K562 (cell line): Measurements from ENCODE around the gene SATB1. TPM values are rescaled to one million over a fixed set of nuclear protein-coding genes. Genes with fewer than 3 reads are reported as not detected.

Source experiments
- ATAC-seq: fragments of 200-7000 bp; cut with Tn5 transposase; 3 replicates; pipeline ENCODE4 v1.9.1; 2020; ENCODE audit warnings: moderate library complexity
- BruUV-seq: library from RNA; stranded (reverse); fragments of 400-500 nt; replicated peaks from 2 replicates; lab custom pipeline; 2021; lab: Mats Ljungman, UMichigan
- CTCF ChIA-PET: fragments of 300-600 bp; formaldehyde crosslinking; extraction: SDS; loops from one replicate; lab custom pipeline; 2021; ENCODE audit warnings: low intra/inter-chr PET ratio; lab: Yijun Ruan, JAX
- POLR2A ChIA-PET: fragments of 300-600, 350-650 bp; sonication (Branson Sonifier 250); formaldehyde crosslinking; extraction: SDS; loops from one replicate; lab custom pipeline; 2021; ENCODE audit warnings: antibody characterized with exemption, inconsistent platforms; lab: Yijun Ruan, JAX
- DNase-seq, 4 experiments: peaks; one replicate each; pipeline versions ENCODE4 v3.0.0 to v3.0.0-alpha.2; 2011 to 2018; ENCODE audit warnings: low spot score in 3 of 4, mixed read lengths in 3 of 4; ENCODE audit errors: extremely low read depth in 1 of 4
- FAIRE-seq: peaks from 2 replicates; lab custom pipeline; 2011; peaks lifted over from hg19 to GRCh38; lab: Jason Lieb, UNC
- H2AFZ ChIP-seq: 2 replicates; pipeline ENCODE4 v1.6.0; 2011; ENCODE audit warnings: low read depth, low read length, control low read depth, inconsistent platforms
- H3K27ac ChIP-seq: fragments of 200-600 bp; 3 replicates; pipeline ENCODE4 v1.8.0; 2011; ENCODE audit warnings: low read depth, mild to moderate bottlenecking, control low read depth, inconsistent platforms, low read length, moderate library complexity, mixed read lengths; ENCODE audit errors: extremely low read depth
- H3K27me3 ChIP-seq, 2 experiments: fragments of 300-600 bp in 1 of 2; 2 replicates in 1 of 2; 3 replicates in 1 of 2; pipeline versions ENCODE4 v1.6.0 to v1.8.0; 2011; ENCODE audit warnings: inconsistent platforms in 2 of 2, low read length in 2 of 2, mild to moderate bottlenecking in 1 of 2, mixed read lengths in 1 of 2, moderate library complexity in 1 of 2; ENCODE audit not compliant: control insufficient read depth in 2 of 2, insufficient read depth in 2 of 2
- H3K36me3 ChIP-seq: fragments of 300-600 bp; 3 replicates; pipeline ENCODE4 v1.8.0; 2011; ENCODE audit warnings: mild to moderate bottlenecking, low read length, inconsistent platforms; ENCODE audit not compliant: control insufficient read depth, insufficient read depth
- H3K4me1 ChIP-seq, 2 experiments: fragments of 200-600 bp in 1 of 2; replicated peaks in 1 of 2; 2 replicates in 1 of 2; 3 replicates in 1 of 2; pipeline versions ENCODE4 v1.5.1 to v1.8.0; 2011; ENCODE audit warnings: inconsistent platforms in 2 of 2, low read length in 2 of 2, mild to moderate bottlenecking in 1 of 2, mixed read lengths in 1 of 2, moderate library complexity in 1 of 2; ENCODE audit not compliant: control insufficient read depth in 2 of 2, insufficient read depth in 2 of 2
- H3K4me2 ChIP-seq: 2 replicates; pipeline ENCODE4 v1.6.1; 2011; ENCODE audit warnings: low read length, control low read depth, inconsistent platforms, mixed read lengths; ENCODE audit not compliant: insufficient read depth
- H3K4me3 ChIP-seq: fragments of 200-600 bp; sonication (generic), shearing (Covaris generic); 2 replicates; pipeline ENCODE4 v1.5.1; 2016; ENCODE audit warnings: control low read depth, inconsistent platforms
- H3K79me2 ChIP-seq: fragments of 200-600 bp; 3 replicates; pipeline ENCODE4 v1.8.0; 2011; ENCODE audit warnings: low read length, inconsistent platforms; ENCODE audit not compliant: control insufficient read depth, insufficient read depth
- H3K9ac ChIP-seq, 2 experiments: 2 replicates each; pipeline versions ENCODE4 v1.6.0 to v1.6.1; 2011; ENCODE audit warnings: low read depth in 2 of 2, low read length in 2 of 2, control low read depth in 1 of 2, inconsistent platforms in 1 of 2, mild to moderate bottlenecking in 1 of 2, mixed read lengths in 1 of 2; ENCODE audit not compliant: insufficient read depth in 1 of 2
- H3K9me1 ChIP-seq: one replicate; pipeline ENCODE4 v1.6.0; 2011; ENCODE audit warnings: inconsistent platforms, mild to moderate bottlenecking, low read length, moderate library complexity; ENCODE audit not compliant: control insufficient read depth, insufficient read depth
- H3K9me3 ChIP-seq: replicated peaks from 2 replicates; pipeline ENCODE4 v1.5.1; 2011; ENCODE audit warnings: low read depth, low read length, inconsistent platforms; ENCODE audit not compliant: control insufficient read depth, insufficient read depth
- H4K20me1 ChIP-seq: replicated peaks from 2 replicates; pipeline ENCODE4 v1.6.1; 2011; ENCODE audit warnings: low read length, inconsistent platforms, mixed read lengths; ENCODE audit not compliant: control insufficient read depth, insufficient read depth
- HDAC3 ChIP-seq: fragments of 450-650 bp; IDR thresholded peaks from 2 replicates; pipeline ENCODE4 v1.6.1; 2018; ENCODE audit warnings: borderline replicate concordance, mild to moderate bottlenecking, moderate library complexity; ENCODE audit not compliant: partially characterized antibody
- HNRNPK ChIP-seq: fragments of 200-400 bp; formaldehyde crosslinking; IDR thresholded peaks from one replicate; pipeline ENCODE4 v1.6.1; 2018; ENCODE audit warnings: mild to moderate bottlenecking, low read depth, low read length; ENCODE audit not compliant: poor library complexity, severe bottlenecking
- ZNF121 ChIP-seq: sonication (generic); formaldehyde crosslinking; conservative IDR thresholded peaks from 2 replicates; pipeline ENCODE4 v1.8.0; 2022; ENCODE audit warnings: missing genetic modification reagents
- ZNF133 ChIP-seq: fragments of 250-450 bp; sonication (Bioruptor Pico); IDR thresholded peaks from 2 replicates; pipeline ENCODE4 v1.4.0; 2020; ENCODE audit warnings: mild to moderate bottlenecking
- ZNF57 ChIP-seq: fragments of 450-650 bp; formaldehyde crosslinking; IDR thresholded peaks from 2 replicates; pipeline ENCODE4 v1.4.0; 2020; ENCODE audit warnings: mild to moderate bottlenecking, moderate library complexity
- WGBS: fragments of 100-300 bp; shearing (Covaris generic); methylation state at CpG from one replicate; pipeline ENCODE4 v1.1.6; 2016; ENCODE audit warnings: low coverage, mixed read lengths; ENCODE audit not compliant: insufficient coverage; ENCODE audit errors: missing lambda C conversion rate; 5-methylcytosine and 5-hydroxymethylcytosine counted together
- in situ Hi-C: fragments of 300-500 bp; cut with MboI; formaldehyde crosslinking; loops from 4 replicates; pipeline ENCODE4 v1.15.0; 2018; ENCODE audit warnings: inconsistent platforms, mixed read lengths
- intact Hi-C: fragments of 100-400 bp; cut with micrococcal nuclease; formaldehyde crosslinking; loops from 2 replicates; pipeline ENCODE4 v1.14.2; 2022
- polyA plus RNA-seq, 8 experiments: library from polyadenylated mRNA; depleted of rRNA in 4 of 8; stranded (reverse) in 5 of 8; unstranded in 3 of 8; fragments of >200 nt; fragmentation: Nextera tagmentation in 2 of 8; fragmentation: Illumina TruSeq in 1 of 8; extraction: Ambion mirVana in 2 of 8; extraction: Trizol in 1 of 8; gene quantifications; 2 replicates each; pipeline versions ENCODE4 v1.2.1 to v1.2.3, GENCODE V29; 2011 to 2014; ENCODE audit warnings: inconsistent platforms in 1 of 8, missing spikeins in 1 of 8
- total RNA-seq, 7 experiments: library from RNA; depleted of rRNA in 6 of 7; stranded (reverse); fragments of >200 nt in 6 of 7; fragmentation: Illumina TruSeq in 2 of 7; extraction: Trizol in 2 of 7; gene quantifications; 2 replicates each; pipeline versions ENCODE4 v1.2.1 to v1.2.3, GENCODE V29; 2011 to 2021; ENCODE audit warnings: low replicate concordance in 1 of 7
- TF ChIP-seq, protein P1 (sequence below): fragments of 200-800 bp; sonication (Bioruptor generic); IDR thresholded peaks from 2 replicates; pipeline ENCODE4 v1.6.1; 2017; ENCODE audit warnings: missing genetic modification characterization, missing compliant biosample characterization
- TF ChIP-seq, protein P2 (sequence below), 3 experiments: IDR thresholded peaks in 2 of 3; conservative IDR thresholded peaks in 1 of 3; 2 replicates each; pipeline ENCODE4 v1.5.1; 2011 to 2012; ENCODE audit warnings: low read length in 3 of 3, mild to moderate bottlenecking in 3 of 3, control low read depth in 2 of 3, improper control_type of control experiment in 1 of 3, inconsistent platforms in 1 of 3, low read depth in 1 of 3, mixed read lengths in 1 of 3, moderate library complexity in 1 of 3; ENCODE audit not compliant: insufficient read depth in 2 of 3
- TF ChIP-seq, protein P3 (sequence below), 2 experiments: fragments of 450-650 bp; IDR thresholded peaks; 2 replicates each; pipeline ENCODE4 v1.6.1; 2016; ENCODE audit warnings: mild to moderate bottlenecking in 2 of 2, borderline replicate concordance in 1 of 2, low read depth in 1 of 2, moderate library complexity in 1 of 2

SATB1 gene
- total and polyA plus RNA-seq, 9 of the 15 experiments (the other 6 are each of a cell fraction or from before 2014, with no cell fraction given) = 0.03 to 2.5 (median 0.15) TPM; not detected in 1

DNA sequence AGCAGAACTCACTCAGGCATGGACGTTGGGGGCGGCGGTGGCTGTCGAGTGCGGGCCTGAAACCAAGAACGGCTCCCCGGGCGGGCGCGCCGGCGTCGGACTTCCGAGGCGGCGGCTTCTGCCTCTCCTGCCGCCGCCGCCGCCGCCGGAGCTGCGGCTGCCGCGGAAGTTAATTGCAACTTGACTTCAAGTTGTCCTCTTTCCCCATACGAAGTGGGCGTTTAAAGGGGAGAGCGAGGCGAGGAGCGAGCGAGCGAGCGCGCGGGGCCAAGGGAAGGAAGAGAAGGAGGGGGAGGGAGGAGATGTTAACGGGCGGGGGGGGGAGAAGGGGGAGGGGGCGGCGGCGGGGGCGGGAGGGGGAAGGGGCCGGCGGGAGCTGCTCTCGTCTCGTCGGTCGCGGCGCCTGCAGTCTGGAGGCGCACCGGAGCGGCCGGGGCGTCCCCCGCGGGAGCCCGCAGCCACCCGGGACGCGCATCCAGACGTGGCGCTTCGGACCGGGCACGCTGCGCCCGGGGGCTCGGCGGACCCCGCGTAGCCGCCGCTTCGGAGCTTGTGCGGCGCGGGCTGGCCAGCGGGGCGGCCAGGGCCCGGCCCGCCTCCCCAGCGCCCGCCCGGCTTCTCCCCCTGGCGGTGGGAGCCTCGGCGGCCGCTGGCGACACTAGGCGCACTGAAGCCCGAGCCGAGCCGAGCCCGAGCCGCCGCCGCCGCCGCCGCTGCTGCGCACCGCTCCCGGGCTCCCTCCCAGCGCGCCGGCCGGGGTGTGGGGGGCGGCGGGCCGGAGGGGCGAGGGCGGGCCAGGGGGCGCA lies 19.7 kb upstream of the SATB1 start:
- WGBS = 20% methylated on average over 38 of the region's 113 CpGs
- intact Hi-C loops (no loop called here), in situ Hi-C loops (no loop called here)
- no peaks in the 10 kb centered on the region for H3K9me3 ChIP-seq
- no peaks in the 10 kb centered on the region for H3K79me2 ChIP-seq
- peaks cover 0 to 9% of the 10 kb centered on the region in 2 experiments; a peak in 1 of 5 replicates for H3K4me1 ChIP-seq
- ChIA-PET CTCF (no interaction called here), POLR2A (interaction anchor here (0.6 to 1.0 kb wide), 3 partner anchors 11 to 128 kb away, joined by 3 to 4 read pairs (median 3); no protein-coding TSS in a partner anchor)
- 0 out of 5 replicates have a peak, but pooled peaks cover 0 to 11% of the 10 kb centered on the region in 2 experiments for H3K27me3 ChIP-seq
- no peaks in the 10 kb centered on the region for H4K20me1 ChIP-seq
- H3K27ac ChIP-seq = no peak overlapping the region
- ATAC-seq (peak; percentile 91), FAIRE-seq (no peak), DNase-seq (peak; percentile 11 to 47 (median 30))
- no peak overlapping the region for H3K4me2 ChIP-seq
- H3K4me3 ChIP-seq = no peak overlapping the region
- H3K9ac ChIP-seq = no peak overlapping the region
- BruUV-seq = no TSS peak
- H3K36me3 ChIP-seq = no peaks in the 10 kb centered on the region
- no peak overlapping the region for H2AFZ ChIP-seq
- H3K9me1 ChIP-seq = no peaks in the 10 kb centered on the region
- TF ChIP-seq, protein P1, sequence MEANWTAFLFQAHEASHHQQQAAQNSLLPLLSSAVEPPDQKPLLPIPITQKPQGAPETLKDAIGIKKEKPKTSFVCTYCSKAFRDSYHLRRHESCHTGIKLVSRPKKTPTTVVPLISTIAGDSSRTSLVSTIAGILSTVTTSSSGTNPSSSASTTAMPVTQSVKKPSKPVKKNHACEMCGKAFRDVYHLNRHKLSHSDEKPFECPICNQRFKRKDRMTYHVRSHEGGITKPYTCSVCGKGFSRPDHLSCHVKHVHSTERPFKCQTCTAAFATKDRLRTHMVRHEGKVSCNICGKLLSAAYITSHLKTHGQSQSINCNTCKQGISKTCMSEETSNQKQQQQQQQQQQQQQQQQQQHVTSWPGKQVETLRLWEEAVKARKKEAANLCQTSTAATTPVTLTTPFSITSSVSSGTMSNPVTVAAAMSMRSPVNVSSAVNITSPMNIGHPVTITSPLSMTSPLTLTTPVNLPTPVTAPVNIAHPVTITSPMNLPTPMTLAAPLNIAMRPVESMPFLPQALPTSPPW = peak; percentile 24; the same call in 1 of the 2 replicates
- TF ChIP-seq, protein P2, sequence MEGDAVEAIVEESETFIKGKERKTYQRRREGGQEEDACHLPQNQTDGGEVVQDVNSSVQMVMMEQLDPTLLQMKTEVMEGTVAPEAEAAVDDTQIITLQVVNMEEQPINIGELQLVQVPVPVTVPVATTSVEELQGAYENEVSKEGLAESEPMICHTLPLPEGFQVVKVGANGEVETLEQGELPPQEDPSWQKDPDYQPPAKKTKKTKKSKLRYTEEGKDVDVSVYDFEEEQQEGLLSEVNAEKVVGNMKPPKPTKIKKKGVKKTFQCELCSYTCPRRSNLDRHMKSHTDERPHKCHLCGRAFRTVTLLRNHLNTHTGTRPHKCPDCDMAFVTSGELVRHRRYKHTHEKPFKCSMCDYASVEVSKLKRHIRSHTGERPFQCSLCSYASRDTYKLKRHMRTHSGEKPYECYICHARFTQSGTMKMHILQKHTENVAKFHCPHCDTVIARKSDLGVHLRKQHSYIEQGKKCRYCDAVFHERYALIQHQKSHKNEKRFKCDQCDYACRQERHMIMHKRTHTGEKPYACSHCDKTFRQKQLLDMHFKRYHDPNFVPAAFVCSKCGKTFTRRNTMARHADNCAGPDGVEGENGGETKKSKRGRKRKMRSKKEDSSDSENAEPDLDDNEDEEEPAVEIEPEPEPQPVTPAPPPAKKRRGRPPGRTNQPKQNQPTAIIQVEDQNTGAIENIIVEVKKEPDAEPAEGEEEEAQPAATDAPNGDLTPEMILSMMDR (IDR thresholded peaks at IDR 0.05 in 2 of 3, conservative IDR thresholded peaks at IDR 0.05 in 1 of 3; ENCODE audit: insufficient read depth in 2 of 3, low read depth in 1 of 3, low read length in 3 of 3) = 0 out of 6 replicates have a peak, but pooled peaks of 1 of the 3 experiments have one; percentile 19
- TF ChIP-seq, protein P3, sequence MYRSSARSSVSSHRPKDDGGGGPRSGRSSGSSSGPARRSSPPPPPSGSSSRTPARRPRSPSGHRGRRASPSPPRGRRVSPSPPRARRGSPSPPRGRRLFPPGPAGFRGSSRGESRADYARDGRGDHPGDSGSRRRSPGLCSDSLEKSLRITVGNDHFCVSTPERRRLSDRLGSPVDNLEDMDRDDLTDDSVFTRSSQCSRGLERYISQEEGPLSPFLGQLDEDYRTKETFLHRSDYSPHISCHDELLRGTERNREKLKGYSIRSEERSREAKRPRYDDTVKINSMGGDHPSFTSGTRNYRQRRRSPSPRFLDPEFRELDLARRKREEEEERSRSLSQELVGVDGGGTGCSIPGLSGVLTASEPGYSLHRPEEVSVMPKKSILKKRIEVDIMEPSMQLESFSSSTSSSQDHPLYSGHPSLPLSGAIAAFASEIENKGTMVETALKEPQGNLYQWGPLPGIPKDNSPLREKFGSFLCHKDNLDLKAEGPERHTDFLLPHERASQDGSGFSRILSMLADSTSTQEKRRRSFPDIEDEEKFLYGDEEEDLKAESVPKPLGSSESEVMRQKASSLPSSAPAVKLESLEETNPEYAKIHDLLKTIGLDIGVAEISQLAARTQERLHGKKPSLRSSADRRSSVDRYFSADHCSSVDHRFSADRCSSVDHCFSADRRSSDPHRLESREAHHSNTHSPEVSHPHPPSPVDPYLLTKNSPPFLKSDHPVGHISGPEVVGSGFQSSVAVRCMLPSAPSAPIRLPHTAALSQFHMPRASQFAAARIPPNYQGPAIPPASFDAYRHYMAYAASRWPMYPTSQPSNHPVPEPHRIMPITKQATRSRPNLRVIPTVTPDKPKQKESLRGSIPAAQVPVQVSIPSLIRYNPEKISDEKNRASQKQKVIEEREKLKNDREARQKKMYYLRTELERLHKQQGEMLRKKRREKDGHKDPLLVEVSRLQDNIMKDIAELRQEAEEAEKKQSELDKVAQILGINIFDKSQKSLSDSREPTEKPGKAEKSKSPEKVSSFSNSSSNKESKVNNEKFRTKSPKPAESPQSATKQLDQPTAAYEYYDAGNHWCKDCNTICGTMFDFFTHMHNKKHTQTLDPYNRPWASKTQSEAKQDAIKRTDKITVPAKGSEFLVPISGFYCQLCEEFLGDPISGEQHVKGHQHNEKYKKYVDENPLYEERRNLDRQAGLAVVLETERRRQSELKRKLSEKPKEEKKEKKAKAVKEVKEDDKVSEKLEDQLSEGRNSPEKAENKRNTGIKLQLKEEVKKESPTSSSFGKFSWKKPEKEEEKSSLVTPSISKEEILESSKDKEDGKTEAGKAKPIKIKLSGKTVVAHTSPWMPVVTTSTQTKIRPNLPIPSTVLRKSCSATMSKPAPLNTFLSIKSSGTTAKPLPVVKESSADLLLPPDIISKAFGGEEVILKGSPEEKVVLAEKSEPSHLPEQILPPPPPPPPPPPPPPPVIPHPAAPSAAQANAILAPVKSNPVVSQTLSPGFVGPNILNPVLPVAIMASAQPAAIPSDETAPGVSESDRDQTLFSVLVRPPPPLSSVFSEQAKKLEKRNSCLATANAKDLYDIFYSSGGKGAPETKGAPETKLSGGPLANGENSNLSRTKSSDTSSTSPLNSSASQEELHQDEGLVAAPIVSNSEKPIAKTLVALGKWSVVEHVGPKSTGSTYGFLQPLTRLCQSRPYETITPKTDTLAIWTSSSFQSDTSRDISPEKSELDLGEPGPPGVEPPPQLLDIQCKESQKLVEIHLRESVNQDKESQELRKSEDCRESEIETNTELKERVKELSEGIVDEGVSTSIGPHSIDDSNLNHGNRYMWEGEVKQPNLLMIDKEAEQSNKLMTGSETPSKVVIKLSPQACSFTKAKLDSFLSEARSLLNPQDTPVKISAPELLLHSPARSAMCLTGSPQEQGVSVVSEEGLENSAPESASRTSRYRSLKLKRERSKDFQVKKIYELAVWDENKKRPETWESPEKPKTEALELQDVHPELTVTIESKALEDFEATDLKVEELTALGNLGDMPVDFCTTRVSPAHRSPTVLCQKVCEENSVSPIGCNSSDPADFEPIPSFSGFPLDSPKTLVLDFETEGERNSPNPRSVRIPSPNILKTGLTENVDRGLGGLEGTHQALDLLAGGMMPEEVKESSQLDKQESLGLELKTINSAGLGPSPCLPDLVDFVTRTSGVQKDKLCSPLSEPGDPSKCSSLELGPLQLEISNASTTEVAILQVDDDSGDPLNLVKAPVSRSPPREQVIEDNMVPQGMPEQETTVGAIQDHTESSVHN (IDR thresholded peaks at IDR 0.05; ENCODE audit: borderline replicate concordance in 1 of 2, low read depth in 1 of 2) = no peak
- no peak for TF ChIP-seq HDAC3
- no peak for TF ChIP-seq ZNF121 (CRISPR knock-in tag)
- no peak for TF ChIP-seq ZNF133 (CRISPR knock-in tag)
- no peak for TF ChIP-seq ZNF57 (CRISPR knock-in tag)
- TF ChIP-seq HNRNPK = no peak
